HUES48 (cell line): Measurements from ENCODE around the gene SGCD.

Experiments used
- H3K27ac ChIP-seq: one replicate; pipeline ENCODE4 v1.7.0; 2013; ENCODE audit warnings: low read depth, low read length, inconsistent platforms
- H3K27me3 ChIP-seq: 2 replicates; pipeline ENCODE4 v1.6.1; 2013; ENCODE audit warnings: mild to moderate bottlenecking, low read length; ENCODE audit not compliant: control insufficient read depth, insufficient read depth
- H3K36me3 ChIP-seq: 2 replicates; pipeline ENCODE4 v1.6.1; 2013; ENCODE audit warnings: low read length; ENCODE audit not compliant: control insufficient read depth, insufficient read depth
- H3K4me1 ChIP-seq: 2 replicates; pipeline ENCODE4 v1.6.1; 2013; ENCODE audit warnings: mild to moderate bottlenecking, low read length; ENCODE audit not compliant: control insufficient read depth, insufficient read depth
- H3K4me3 ChIP-seq: 2 replicates; pipeline ENCODE4 v1.5.1; 2013; ENCODE audit warnings: mild to moderate bottlenecking, low read depth, low read length
- H3K9ac ChIP-seq: 2 replicates; pipeline ENCODE4 v1.6.1; 2013; ENCODE audit warnings: mild to moderate bottlenecking, low read depth, low read length, moderate library complexity
- H3K9me3 ChIP-seq: 2 replicates; pipeline ENCODE4 v1.6.1; 2013; ENCODE audit warnings: low read length; ENCODE audit not compliant: control insufficient read depth, insufficient read depth

The SGCD gene

GRCh38 chr5:156532921-156533320 is 206.0 kb downstream of the SGCD start:
- Histone ChIP-seq H3K27ac (no peak overlapping the region), H3K27me3 (no peaks in the 10 kb centered on the region), H3K4me1 (no peaks in the 10 kb centered on the region), H3K9me3 (no peaks in the 10 kb centered on the region), H3K36me3 (no peaks in the 10 kb centered on the region), H3K9ac (no peak overlapping the region), H3K4me3 (no peak overlapping the region)

GRCh38 chr5:156534085-156534484 is 207.1 kb downstream of the SGCD start:
- no peaks in the 10 kb centered on the region for H3K4me1 ChIP-seq
- H3K36me3 ChIP-seq: no peaks in the 10 kb centered on the region
- H3K27ac ChIP-seq: no peak overlapping the region
- H3K4me3 ChIP-seq: no peak overlapping the region
- no peaks in the 10 kb centered on the region for H3K27me3 ChIP-seq
- H3K9me3 ChIP-seq: no peaks in the 10 kb centered on the region
- H3K9ac ChIP-seq: no peak overlapping the region

- Histone ChIP-seq H3K9ac (no peak overlapping the region), H3K36me3 (no peaks in the 10 kb centered on the region), H3K9me3 (no peaks in the 10 kb centered on the region), H3K4me1 (no peaks in the 10 kb centered on the region), H3K27ac (no peak overlapping the region), H3K4me3 (no peak overlapping the region), H3K27me3 (no peaks in the 10 kb centered on the region)
Measured at GRCh38 chr5:156534906-156535485, 208.0 kb downstream of the SGCD start.

GRCh38 chr5:156540491-156540890 is 213.5 kb downstream of the SGCD start:
- H3K27ac ChIP-seq: no peak overlapping the region
- H3K9me3 ChIP-seq: no peaks in the 10 kb centered on the region
- H3K27me3 ChIP-seq: no peaks in the 10 kb centered on the region
- H3K9ac ChIP-seq: no peak overlapping the region
- no peak overlapping the region for H3K4me3 ChIP-seq
- no peaks in the 10 kb centered on the region for H3K4me1 ChIP-seq
- no peaks in the 10 kb centered on the region for H3K36me3 ChIP-seq

DNA sequence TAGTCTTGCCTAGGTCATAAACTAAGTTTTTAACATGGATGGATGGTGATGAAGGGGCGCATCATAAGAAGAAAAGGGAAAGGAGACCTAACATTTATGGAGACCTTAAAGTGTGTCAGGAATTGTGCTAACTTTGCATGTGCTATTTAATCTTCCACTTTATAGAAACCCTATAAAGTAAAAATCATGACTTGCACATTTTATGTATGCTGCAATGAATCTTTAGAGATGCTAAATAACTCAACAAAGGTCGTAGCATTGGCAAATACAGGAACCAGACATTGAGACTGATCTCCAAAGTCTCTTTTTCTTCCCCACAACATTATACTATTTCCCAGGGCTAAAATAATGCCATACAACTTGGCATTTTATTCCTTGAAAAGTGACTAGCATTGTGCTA is 214.6 kb downstream of the SGCD start:
- no peak overlapping the region for H3K27ac ChIP-seq
- H3K9ac ChIP-seq: no peak overlapping the region
- no peaks in the 10 kb centered on the region for H3K36me3 ChIP-seq
- H3K9me3 ChIP-seq: no peaks in the 10 kb centered on the region
- H3K4me3 ChIP-seq: no peak overlapping the region
- H3K27me3 ChIP-seq: no peaks in the 10 kb centered on the region
- H3K4me1 ChIP-seq: no peaks in the 10 kb centered on the region

- Histone ChIP-seq H3K9ac (no peak overlapping the region), H3K4me1 (no peaks in the 10 kb centered on the region), H3K36me3 (no peaks in the 10 kb centered on the region), H3K27me3 (no peaks in the 10 kb centered on the region), H3K4me3 (no peak overlapping the region), H3K9me3 (no peaks in the 10 kb centered on the region), H3K27ac (no peak overlapping the region)
Measured at GRCh38 chr5:156543348-156544145, 216.6 kb downstream of the SGCD start.

GRCh38 chr5:156552855-156553358 is 225.9 kb downstream of the SGCD start:
- Histone ChIP-seq H3K4me3 (no peak overlapping the region), H3K9ac (no peak overlapping the region), H3K4me1 (no peaks in the 10 kb centered on the region), H3K27ac (no peak overlapping the region), H3K36me3 (no peaks in the 10 kb centered on the region), H3K27me3 (no peaks in the 10 kb centered on the region), H3K9me3 (no peaks in the 10 kb centered on the region)

- Histone ChIP-seq H3K4me1 (peaks cover 6% of the 10 kb centered on the region; the same call in 1 of the 2 replicates), H3K27me3 (no peaks in the 10 kb centered on the region), H3K4me3 (no peak overlapping the region), H3K9ac (no peak overlapping the region), H3K9me3 (no peaks in the 10 kb centered on the region), H3K36me3 (no peaks in the 10 kb centered on the region), H3K27ac (no peak overlapping the region)
Measured at GRCh38 chr5:156556666-156557406, 229.9 kb downstream of the SGCD start.

DNA sequence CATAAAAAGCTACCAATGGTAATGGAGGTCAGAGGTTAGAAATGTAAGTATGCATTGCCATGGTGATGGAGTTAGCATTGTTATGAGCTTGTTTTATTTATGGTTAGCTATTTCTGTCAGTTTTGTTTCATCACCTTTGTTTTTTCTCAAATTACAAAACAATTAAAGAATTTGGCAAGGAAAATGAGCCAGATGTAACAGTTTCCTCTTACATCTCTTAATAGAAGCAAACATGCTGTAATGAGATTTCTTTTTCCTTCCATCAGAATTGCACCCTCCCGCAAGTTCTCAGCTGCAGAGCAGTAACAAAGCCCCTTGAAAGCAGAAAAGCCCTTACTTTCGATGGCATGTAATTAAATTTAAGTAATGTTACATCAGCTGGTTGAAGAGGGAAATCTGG is 233.0 kb downstream of the SGCD start:
- Histone ChIP-seq H3K36me3 (no peaks in the 10 kb centered on the region), H3K4me1 (peaks cover 6% of the 10 kb centered on the region; the same call in 1 of the 2 replicates), H3K9me3 (no peaks in the 10 kb centered on the region), H3K27ac (no peak overlapping the region), H3K27me3 (no peaks in the 10 kb centered on the region), H3K9ac (no peak overlapping the region), H3K4me3 (no peak overlapping the region)

GRCh38 chr5:156561651-156562050 is 234.7 kb downstream of the SGCD start:
- no peaks in the 10 kb centered on the region for H3K36me3 ChIP-seq
- H3K9ac ChIP-seq: no peak overlapping the region
- no peaks in the 10 kb centered on the region for H3K9me3 ChIP-seq
- peaks cover 6% of the 10 kb centered on the region; the same call in 1 of the 2 replicates for H3K4me1 ChIP-seq
- H3K27me3 ChIP-seq: no peaks in the 10 kb centered on the region
- H3K4me3 ChIP-seq: no peak overlapping the region
- no peak overlapping the region for H3K27ac ChIP-seq

- Histone ChIP-seq H3K4me1 (no peaks in the 10 kb centered on the region), H3K4me3 (no peak overlapping the region), H3K27me3 (no peaks in the 10 kb centered on the region), H3K9me3 (no peaks in the 10 kb centered on the region), H3K27ac (no peak overlapping the region), H3K36me3 (no peaks in the 10 kb centered on the region), H3K9ac (no peak overlapping the region)
Measured at GRCh38 chr5:156570615-156571014, 243.7 kb downstream of the SGCD start.
